ENCODE data around the gene SETDB1.

DNA sequence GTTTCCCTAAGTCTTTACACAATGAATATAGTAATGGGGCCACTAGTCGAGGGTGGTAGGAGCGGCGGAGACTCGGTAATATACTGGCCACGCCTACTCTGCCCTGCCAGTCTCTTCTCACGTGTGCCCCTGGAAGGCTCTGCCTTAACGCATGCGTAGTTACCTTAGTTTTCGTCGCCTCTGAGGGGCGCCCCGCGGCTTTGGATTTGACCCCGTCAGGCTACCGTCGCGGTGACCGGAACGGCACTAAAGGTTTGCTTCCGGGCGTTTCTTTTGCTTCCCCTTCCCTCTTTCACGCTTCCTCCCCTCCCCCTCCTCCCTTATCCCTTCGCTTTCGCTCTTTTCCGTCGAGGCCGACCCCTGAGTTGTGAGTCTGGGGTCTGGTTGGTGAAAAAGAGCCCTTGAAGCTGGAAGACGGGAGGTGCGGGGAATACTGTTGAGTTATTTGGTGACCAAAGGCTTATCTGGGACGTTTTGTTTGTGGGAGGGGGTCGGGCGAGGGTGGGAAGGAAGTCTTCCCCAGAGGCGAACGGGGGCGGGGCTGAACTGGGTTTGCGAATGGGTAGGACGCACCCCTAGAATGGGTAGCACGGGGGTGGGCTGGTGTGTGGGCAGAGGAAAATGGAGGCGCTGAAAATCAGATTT lies at the start of gene SETDB1:
- TF ChIP-seq, protein P1, sequence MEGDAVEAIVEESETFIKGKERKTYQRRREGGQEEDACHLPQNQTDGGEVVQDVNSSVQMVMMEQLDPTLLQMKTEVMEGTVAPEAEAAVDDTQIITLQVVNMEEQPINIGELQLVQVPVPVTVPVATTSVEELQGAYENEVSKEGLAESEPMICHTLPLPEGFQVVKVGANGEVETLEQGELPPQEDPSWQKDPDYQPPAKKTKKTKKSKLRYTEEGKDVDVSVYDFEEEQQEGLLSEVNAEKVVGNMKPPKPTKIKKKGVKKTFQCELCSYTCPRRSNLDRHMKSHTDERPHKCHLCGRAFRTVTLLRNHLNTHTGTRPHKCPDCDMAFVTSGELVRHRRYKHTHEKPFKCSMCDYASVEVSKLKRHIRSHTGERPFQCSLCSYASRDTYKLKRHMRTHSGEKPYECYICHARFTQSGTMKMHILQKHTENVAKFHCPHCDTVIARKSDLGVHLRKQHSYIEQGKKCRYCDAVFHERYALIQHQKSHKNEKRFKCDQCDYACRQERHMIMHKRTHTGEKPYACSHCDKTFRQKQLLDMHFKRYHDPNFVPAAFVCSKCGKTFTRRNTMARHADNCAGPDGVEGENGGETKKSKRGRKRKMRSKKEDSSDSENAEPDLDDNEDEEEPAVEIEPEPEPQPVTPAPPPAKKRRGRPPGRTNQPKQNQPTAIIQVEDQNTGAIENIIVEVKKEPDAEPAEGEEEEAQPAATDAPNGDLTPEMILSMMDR (IDR thresholded peaks at IDR 0.05): no peak
- TF ChIP-seq EP300 (IDR thresholded peaks at IDR 0.05): no peak
